C1 segment of cervical spinal cord (tissue), 14 donors: Measurements from ENCODE around the gene USH1C.
A peak's percentile ranks its signal among the peaks of the same experiment; 100 is the strongest.

Experiments
- DNase-seq, 14 donors: peaks; one replicate each; lab custom pipeline; 2025; lab: John Stamatoyannopoulos, UW

The USH1C gene

GRCh38 chr11:17526931-17527627, 17.1 kb downstream of the USH1C start:
- DNase-seq, result no peak

GRCh38 chr11:17526326-17526725, 17.9 kb downstream of the USH1C start:
- peak in 1 of 14 donors; percentile 16 for DNase-seq

DNA sequence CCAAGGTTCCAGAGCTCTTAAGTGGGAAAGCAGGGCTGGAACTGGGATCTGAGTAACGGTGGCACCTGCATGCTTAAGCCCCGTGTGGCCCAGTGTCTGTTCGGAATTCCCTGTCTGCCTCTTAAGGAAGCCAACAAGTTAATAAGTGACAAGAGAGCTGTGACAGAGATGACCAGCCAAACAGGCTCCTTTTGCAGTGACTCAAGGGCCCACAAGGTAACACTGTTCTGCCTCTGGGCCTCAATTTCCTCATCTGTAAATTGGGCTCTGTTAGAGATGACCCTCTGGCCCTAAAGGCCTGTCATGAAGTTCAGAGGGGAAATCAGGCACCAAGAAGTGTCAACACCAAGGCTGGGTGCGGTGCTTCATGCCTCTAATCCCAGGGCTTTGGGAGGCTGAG, 18.6 kb downstream of the USH1C start:
- no peak for DNase-seq

DNA sequence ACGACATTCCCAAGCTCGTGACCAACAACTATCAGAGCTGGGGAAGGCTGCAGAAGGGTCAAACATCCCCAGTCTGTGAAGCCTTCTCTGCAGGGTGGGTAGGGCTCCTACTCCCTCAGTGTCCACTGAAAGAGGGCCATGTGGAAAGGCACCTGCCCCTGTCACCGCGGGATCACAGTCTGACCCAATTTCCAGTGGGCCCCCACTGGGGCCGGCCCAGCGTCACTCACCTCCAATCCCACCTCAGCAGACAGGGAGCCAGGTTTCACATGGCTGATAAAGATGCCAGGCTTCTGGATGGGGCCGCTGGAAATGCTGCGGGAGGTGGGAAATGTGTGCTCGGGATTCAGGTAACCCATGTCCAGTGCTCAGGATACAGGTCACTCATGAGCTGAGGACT, 20.0 kb downstream of the USH1C start:
- DNase-seq, result no peak

- DNase-seq, result no peak
Observed at GRCh38 chr11:17522655-17523054, 21.6 kb downstream of the USH1C start.

DNA sequence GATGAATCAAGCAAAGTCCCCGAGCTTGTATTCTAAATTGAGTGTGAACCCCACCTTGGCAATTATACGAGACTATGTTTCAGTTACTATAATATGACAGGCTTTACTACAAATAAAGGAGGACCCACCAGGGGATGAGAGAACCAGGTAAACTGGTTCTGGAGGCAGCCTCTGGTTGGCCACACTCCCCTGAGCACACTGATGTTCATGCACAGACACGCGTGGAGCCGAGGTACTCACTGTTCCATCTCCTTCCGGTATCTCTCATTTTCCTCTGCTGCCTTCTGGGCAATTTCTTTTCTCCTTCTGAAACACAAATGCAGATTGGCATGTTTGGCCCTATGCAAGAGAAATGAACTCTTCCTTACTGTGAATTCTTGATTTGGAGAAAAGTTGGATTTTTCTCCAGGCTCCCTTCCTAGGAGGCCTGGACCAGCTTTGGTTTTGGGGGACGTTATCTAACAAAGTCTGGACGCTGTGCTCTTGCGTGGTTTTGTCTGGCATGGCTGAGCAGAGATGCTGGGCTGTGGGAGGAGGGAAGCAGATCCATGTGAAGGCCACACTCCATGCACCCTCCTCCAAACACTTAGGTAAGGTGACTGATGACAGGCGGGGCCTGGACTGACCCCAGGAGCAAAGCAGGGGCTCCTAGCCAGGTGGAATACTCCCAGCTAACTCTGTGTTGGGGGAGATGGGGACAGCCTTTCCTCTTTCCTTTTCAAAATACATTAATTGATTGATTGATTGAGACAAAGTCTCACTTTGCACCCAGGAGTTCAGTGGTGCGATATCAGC, 22.9 kb downstream of the USH1C start:
- DNase-seq, result no peak

GRCh38 chr11:17519061-17519885, 24.9 kb downstream of the USH1C start:
- peak in 10 of 14 donors; percentile 7 to 68 (median 46) for DNase-seq

DNA sequence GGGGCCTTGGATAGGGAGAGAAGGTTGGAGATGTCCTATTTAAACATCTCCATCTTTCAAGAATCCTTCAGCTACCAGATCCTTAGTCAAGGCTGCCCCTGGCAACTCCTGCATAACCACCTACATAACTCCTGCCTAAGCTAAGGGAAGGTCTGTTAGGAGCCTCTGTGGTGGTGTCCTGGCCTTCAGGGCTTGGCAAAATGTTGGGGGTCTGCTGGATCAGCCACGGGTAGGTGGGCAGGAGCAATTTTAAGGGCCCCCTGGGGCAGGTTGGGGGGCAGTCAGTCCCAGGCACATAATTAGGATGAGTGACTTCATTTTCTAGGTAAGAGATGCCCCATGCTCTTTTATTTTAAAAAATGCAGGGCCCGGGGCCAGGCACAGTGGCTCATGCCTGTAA, 25.9 kb downstream of the USH1C start:
- DNase-seq, result no peak

DNA sequence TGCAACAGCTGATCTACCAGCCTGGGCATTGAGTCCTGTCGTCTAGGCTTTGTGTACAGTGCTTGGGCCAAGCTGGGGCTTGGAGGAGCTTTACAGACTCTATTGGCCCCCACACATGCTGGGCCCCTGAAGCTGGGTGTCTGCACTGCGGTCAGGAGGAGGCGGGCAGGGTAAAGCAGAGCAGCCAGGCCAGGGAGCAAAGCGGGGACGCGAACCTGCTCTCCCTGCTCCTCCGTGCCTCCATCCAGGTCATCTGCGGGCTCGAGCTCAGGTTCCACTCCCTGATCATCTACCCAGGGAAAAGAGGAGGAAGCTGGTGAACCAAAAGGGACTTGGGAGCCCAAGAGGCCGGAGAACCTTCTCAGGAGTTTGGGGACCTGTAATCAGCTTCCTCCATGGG, 27.0 kb downstream of the USH1C start:
- DNase-seq, result peak in 2 of 14 donors; percentile 42 to 59

- peak in 11 of 14 donors; percentile 33 to 72 (median 61) for DNase-seq
Observed at GRCh38 chr11:17516551-17517150, 27.6 kb downstream of the USH1C start.

GRCh38 chr11:17515443-17516176, 28.6 kb downstream of the USH1C start:
- no peak for DNase-seq

DNA sequence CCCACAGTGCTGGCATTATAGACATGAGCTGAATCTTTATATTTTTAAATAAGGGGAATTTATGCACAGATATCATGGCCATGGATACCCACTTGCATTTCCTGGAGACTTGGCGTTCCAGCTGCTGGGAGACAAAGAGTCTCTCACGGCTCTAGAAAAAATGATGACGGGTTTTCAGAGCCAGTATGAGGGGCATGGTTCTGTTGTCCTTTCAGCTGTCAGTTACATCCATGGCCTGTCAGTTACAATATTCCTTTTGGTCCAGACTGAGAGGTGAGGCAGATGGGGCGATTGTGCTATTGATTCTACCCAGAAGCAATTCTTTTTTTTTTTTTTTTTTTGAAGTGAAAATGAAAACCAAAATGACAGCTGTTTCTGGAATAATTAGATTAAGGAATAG, 29.7 kb downstream of the USH1C start:
- no peak for DNase-seq

DNA sequence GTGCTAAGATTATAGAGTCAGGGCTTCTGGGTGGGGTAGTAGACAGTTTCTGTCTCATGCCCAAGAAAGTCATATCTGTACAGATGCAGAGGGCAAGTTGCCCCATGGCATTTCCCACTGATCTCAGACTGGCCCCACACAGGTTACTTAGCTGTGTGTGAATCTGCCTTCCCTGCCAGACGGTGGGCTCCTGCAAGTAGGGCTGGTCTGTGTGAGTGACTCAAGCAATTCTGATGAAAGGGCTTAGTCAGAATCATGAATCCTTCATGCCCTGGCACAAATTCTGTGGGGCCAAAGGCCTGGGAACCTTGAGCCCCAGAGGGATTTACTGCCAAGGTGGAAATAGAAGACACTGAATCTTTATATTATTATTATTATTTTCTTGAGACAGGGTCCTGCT, 30.4 kb downstream of the USH1C start:
- DNase-seq, result no peak

GRCh38 chr11:17512101-17512500, 32.1 kb downstream of the USH1C start:
- no peak for DNase-seq

- no peak for DNase-seq
Observed at GRCh38 chr11:17511571-17511970, 32.6 kb downstream of the USH1C start.

- no peak for DNase-seq
Observed at GRCh38 chr11:17510507-17511206, 33.6 kb downstream of the USH1C start.

- no peak for DNase-seq
Observed at GRCh38 chr11:17508791-17509190, 35.4 kb downstream of the USH1C start.

DNA sequence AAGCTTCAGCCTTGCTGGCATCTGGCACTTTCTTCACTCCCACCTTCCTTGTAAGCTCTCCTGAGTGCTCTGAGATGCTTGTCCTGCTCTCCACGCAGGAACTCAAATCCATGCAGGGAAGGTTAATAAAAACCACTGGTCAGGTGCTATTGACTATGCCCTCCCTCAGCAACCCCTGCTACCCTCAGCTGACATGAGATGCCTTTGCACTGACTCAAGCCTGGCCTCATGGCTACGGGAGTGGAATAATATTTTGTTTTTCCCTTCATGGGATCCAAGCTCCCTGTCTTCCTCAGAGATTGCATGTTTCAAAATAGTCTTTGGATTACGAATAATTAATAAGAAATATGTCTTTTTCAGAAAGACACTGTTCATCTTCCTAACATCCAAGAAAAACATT, 35.9 kb downstream of the USH1C start:
- no peak for DNase-seq

DNA sequence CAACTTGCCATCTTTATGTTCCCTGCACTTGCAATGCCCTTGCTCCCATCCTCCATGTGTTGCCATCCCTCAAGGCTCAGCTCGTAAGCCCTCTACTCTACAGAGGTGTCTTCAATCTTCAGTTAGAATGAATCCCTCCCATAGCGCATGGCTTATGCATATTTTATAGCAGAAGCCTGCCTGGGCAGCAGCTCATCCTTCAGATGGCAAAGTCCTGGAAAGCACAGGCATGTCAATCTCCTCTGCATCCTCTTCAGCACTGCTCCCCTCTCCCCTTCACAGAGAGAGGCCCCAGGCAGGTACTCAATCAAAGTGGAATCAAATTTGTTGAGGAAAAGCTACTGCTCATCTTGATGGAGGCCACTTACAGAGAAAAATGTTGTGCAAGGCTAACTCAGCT, 36.4 kb downstream of the USH1C start:
- DNase-seq, result no peak

DNA sequence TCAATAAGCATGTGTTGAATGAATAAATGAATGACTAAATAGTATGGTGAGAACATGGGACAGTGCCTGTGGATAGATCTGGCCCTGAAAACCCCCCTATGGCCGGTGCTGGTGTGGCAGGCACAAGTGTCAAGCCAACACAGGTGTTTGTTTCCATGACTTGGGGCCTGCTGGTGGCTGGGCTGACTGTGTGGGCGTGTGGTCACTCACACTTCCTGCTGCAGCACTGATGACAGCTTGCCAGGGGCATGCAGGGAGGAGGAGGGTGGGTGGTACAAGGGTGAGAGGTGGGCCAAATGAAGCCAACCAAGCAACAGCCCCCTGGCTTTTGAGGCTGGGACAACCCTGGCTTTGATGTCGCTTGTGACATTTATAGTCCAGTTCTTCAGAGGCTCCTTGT, 37.3 kb downstream of the USH1C start:
- DNase-seq, result no peak

DNA sequence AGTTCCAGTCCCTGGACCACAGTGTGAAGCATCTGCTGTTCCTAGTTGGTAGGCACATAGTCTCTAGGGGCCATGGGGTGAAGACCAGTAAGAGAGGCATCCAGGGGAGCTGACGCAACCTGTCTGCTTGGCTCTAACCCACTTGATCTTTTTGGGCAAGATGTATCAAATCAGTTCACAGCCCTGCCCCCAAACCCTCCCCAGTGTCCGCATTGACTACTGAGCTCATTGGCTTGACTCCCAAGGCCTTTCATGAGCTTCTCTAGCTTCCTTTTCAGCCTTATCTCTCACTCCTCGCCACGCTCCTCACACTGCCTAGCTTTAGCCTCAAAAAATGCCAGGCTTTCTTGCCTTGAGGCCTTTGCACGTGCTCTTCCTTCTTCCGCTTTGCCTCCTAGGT, 37.9 kb downstream of the USH1C start:
- no peak for DNase-seq
